ENCODE measurements around the gene CDH20. TPM values are rescaled to one million over a fixed set of nuclear protein-coding genes. Genes with fewer than 3 reads are reported as not detected.

Gene CDH20
- total RNA-seq, 1 experiment from 2014 or later: not detected

DNA sequence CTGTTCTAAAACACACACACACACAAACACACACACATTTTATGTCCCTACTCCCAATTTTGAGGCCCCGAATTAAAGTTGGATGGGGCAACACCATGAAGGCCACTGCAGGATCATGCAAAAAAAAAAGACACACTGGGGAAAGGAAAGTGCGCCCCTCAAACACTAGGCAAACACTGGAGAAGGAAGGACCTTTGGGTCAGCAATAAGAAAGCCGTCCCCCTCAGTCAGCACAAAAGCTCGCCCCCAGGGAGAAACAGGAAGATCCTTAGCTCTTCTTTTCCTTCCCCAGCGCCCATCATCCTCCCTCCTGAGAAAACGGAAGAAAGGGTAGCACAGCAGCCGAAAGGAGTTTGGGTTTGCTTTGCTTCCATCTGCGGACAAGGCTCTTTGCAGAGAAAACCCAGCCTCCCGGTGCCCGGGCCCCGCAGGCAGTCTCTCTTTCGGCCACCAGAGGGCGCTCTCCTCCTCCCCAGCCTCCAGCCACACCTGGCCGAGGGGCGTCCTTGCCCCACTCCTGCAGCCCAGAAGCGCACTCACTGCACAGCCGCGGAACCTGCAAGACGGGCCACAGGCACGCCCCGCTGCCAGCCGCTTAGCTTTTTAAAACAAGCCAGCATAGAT is 248.5 kb downstream of the CDH20 start:
- Histone ChIP-seq H3K36me3 (ENCODE audit: low read depth, low read length) (no peaks in the 10 kb centered on the region), H3K79me2 (ENCODE audit: low read length) (no peaks in the 10 kb centered on the region), H3K9me3 (ENCODE audit: low read length) (no peaks in the 10 kb centered on the region), H3K27ac (ENCODE audit: low read length) (no peak overlapping the region), H2AFZ (ENCODE audit: low read length) (peak overlapping the region; percentile 79), H4K20me1 (ENCODE audit: low read length) (no peaks in the 10 kb centered on the region), H3K9me2 (replicated peaks; ENCODE audit: low read length) (no peaks in the 10 kb centered on the region), H3F3A (ENCODE audit: low read length, unreplicated experiment) (no peaks in the 10 kb centered on the region), H3K27me3 (ENCODE audit: low read length) (peaks cover under 1% of the 10 kb centered on the region; the same call in 1 of the 2 replicates), H3K4me2 (ENCODE audit: low read length) (peak overlapping the region; percentile 83), H3K4me3 (ENCODE audit: low read length) (peak overlapping the region; percentile 58), H3K4me1 (ENCODE audit: insufficient read depth, low read length) (peaks cover 3% of the 10 kb centered on the region; the same call in 1 of the 2 replicates), H3K9ac (ENCODE audit: low read length) (no peak overlapping the region)
- CTCF ChIA-PET: no interaction called here
- TF ChIP-seq EZH2phosphoT487 (IDR thresholded peaks at IDR 0.05; ENCODE audit: borderline replicate concordance, low read length): no peak
- TF ChIP-seq EZH2 (IDR thresholded peaks at IDR 0.05; ENCODE audit: low read length, unreplicated experiment): no peak
- TF ChIP-seq CTCF (conservative IDR thresholded peaks at IDR 0.05; ENCODE audit: low read depth, low read length): peak; percentile 92
- ATAC-seq (peak; percentile 93), DNase-seq (peak; percentile 61)
- intact Hi-C loops (cut with micrococcal nuclease): loop anchor here (1.0 to 10.0 kb wide), 2 partner anchors 313 to 550 kb away; partner anchors contain the start of gene RNF152
- no TSS peak for BruUV-seq (replicated peaks)
- POLR2A ChIA-PET (ENCODE audit: unreplicated experiment): no interaction called here

GRCh38 chr18:61582202-61582710 is 249.0 kb downstream of the CDH20 start:
- TF ChIP-seq EZH2 (IDR thresholded peaks at IDR 0.05; ENCODE audit: low read length, unreplicated experiment) (no peak), CTCF (conservative IDR thresholded peaks at IDR 0.05; ENCODE audit: low read depth, low read length) (no peak; the same call in 1 of the 2 replicates), EZH2phosphoT487 (IDR thresholded peaks at IDR 0.05; ENCODE audit: borderline replicate concordance, low read length) (no peak)
- no TSS peak for BruUV-seq (replicated peaks)
- Histone ChIP-seq H3K27ac (ENCODE audit: low read length) (no peak overlapping the region), H3K27me3 (ENCODE audit: low read length) (no peaks in the 10 kb centered on the region), H4K20me1 (ENCODE audit: low read length) (no peaks in the 10 kb centered on the region), H3K4me2 (ENCODE audit: low read length) (peak overlapping the region; percentile 83), H3K4me3 (ENCODE audit: low read length) (peak overlapping the region; percentile 58), H3K4me1 (ENCODE audit: insufficient read depth, low read length) (peaks cover 3% of the 10 kb centered on the region; the same call in 1 of the 2 replicates), H3K79me2 (ENCODE audit: low read length) (no peaks in the 10 kb centered on the region), H2AFZ (ENCODE audit: low read length) (peak overlapping the region; percentile 79), H3K9me3 (ENCODE audit: low read length) (no peaks in the 10 kb centered on the region), H3K9ac (ENCODE audit: low read length) (no peak overlapping the region), H3K9me2 (replicated peaks; ENCODE audit: low read length) (no peaks in the 10 kb centered on the region), H3F3A (ENCODE audit: low read length, unreplicated experiment) (no peaks in the 10 kb centered on the region), H3K36me3 (ENCODE audit: low read depth, low read length) (no peaks in the 10 kb centered on the region)
- ChIA-PET POLR2A (ENCODE audit: unreplicated experiment) (no interaction called here), CTCF (no interaction called here)
- ATAC-seq (no peak; the same call in 1 of the 2 replicates), DNase-seq (no peak)
- intact Hi-C loops (cut with micrococcal nuclease): loop anchor here (10.0 kb wide), 1 partner anchor 313 kb away; the partner anchor contains the start of gene RNF152

DNA sequence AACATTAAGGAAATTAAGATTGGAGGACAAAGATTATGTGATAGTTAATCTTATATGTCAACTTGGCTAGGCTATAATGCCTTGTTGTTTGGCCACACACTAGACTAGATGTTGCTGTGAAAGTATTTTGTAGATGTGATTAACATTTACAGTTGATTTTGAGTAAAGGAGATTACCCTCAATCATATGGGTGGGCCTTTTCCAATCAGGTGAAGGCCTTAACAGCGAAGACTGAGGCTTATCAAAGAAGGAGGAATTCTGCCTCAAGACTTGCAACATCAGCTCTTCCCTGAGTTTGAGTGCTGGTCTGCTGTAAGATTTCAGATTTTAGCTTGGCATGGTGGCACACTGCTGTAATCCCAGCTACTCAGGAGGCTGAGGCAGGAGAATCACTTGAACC is 250.3 kb downstream of the CDH20 start:
- POLR2A ChIA-PET (ENCODE audit: unreplicated experiment): no interaction called here
- Histone ChIP-seq H3K9me2 (replicated peaks; ENCODE audit: low read length) (no peaks in the 10 kb centered on the region), H3K9me3 (ENCODE audit: low read length) (no peaks in the 10 kb centered on the region), H4K20me1 (ENCODE audit: low read length) (no peaks in the 10 kb centered on the region), H3K4me3 (ENCODE audit: low read length) (no peak overlapping the region), H2AFZ (ENCODE audit: low read length) (no peak overlapping the region), H3K27me3 (ENCODE audit: low read length) (no peaks in the 10 kb centered on the region), H3K4me1 (ENCODE audit: insufficient read depth, low read length) (peaks cover 3% of the 10 kb centered on the region; the same call in 1 of the 2 replicates), H3K4me2 (ENCODE audit: low read length) (no peak overlapping the region), H3K27ac (ENCODE audit: low read length) (no peak overlapping the region), H3K9ac (ENCODE audit: low read length) (no peak overlapping the region), H3K79me2 (ENCODE audit: low read length) (no peaks in the 10 kb centered on the region), H3K36me3 (ENCODE audit: low read depth, low read length) (no peaks in the 10 kb centered on the region), H3F3A (ENCODE audit: low read length, unreplicated experiment) (no peaks in the 10 kb centered on the region)
- intact Hi-C loops (cut with micrococcal nuclease): loop anchor here (10.0 kb wide), 1 partner anchor 311 kb away; the partner anchor contains the start of gene RNF152
- DNase-seq: no peak
- no peak for ATAC-seq
- CTCF ChIA-PET: interaction anchor here (0.5 kb wide), 1 partner anchor 455 kb away, joined by 3 read pairs; no protein-coding TSS in a partner anchor
- TF ChIP-seq CTCF (conservative IDR thresholded peaks at IDR 0.05; ENCODE audit: low read depth, low read length) (no peak), EZH2phosphoT487 (IDR thresholded peaks at IDR 0.05; ENCODE audit: borderline replicate concordance, low read length) (no peak), EZH2 (IDR thresholded peaks at IDR 0.05; ENCODE audit: low read length, unreplicated experiment) (no peak)
- no TSS peak for BruUV-seq (replicated peaks)
